Lung microvascular endothelial cell (primary cell): Measurements from ENCODE around the gene CYSTM1. TPM values are rescaled to one million over a fixed set of nuclear protein-coding genes. Genes with fewer than 3 reads are reported as not detected.
"Not testable (repeated sequence)": the region's sequence is repeated elsewhere in the genome, so short reads cannot be mapped to it uniquely, and the experiment has no call there.

ENCODE experiments used
- DNase-seq, 2 donors: peaks; one replicate each; pipeline versions ENCODE4 v3.0.0 to v3.0.0-alpha.2; 2010; ENCODE audit warnings: low read depth in 2 of 2
- total RNA-seq: library from RNA; depleted of rRNA; stranded (reverse); fragments of >200 nt; gene quantifications from 2 replicates; pipeline ENCODE4 v1.2.1, GENCODE V29; 2014

Gene CYSTM1
- total RNA-seq, 1 donor from 2014 or later = 9.5 TPM

- no peak for DNase-seq
These were observed 26.5 kb upstream of the CYSTM1 start for GRCh38 chr5:140148508-140148907.

- no peak for DNase-seq
These were observed 24.8 kb upstream of the CYSTM1 start for GRCh38 chr5:140150201-140150600.

- DNase-seq = no peak
These were observed 23.6 kb upstream of the CYSTM1 start for GRCh38 chr5:140151144-140152021.

- no peak for DNase-seq
These were observed 22.7 kb upstream of the CYSTM1 start for GRCh38 chr5:140152022-140152999.

GRCh38 chr5:140153255-140153654 is 21.7 kb upstream of the CYSTM1 start:
- DNase-seq = no peak

- DNase-seq = no peak
These were observed 21.1 kb upstream of the CYSTM1 start for GRCh38 chr5:140153905-140154304.

GRCh38 chr5:140154710-140155381 is 20.1 kb upstream of the CYSTM1 start:
- DNase-seq = not testable (repeated sequence)

- peak; percentile 75 to 83 for DNase-seq
These were observed 17.8 kb upstream of the CYSTM1 start for GRCh38 chr5:140157032-140157781.

GRCh38 chr5:140159014-140159927 is 15.7 kb upstream of the CYSTM1 start:
- no peak for DNase-seq

- no peak for DNase-seq
These were observed 12.7 kb upstream of the CYSTM1 start for GRCh38 chr5:140162275-140162674.

- DNase-seq = no peak
These were observed 12.2 kb upstream of the CYSTM1 start for GRCh38 chr5:140162781-140163180.

GRCh38 chr5:140165101-140165922 is 9.7 kb upstream of the CYSTM1 start:
- peak; percentile 38 to 90 for DNase-seq

GRCh38 chr5:140165923-140166270 is 9.1 kb upstream of the CYSTM1 start:
- DNase-seq = no peak

- no peak for DNase-seq
These were observed 8.1 kb upstream of the CYSTM1 start for GRCh38 chr5:140166911-140167310.

- DNase-seq = no peak
These were observed 6.6 kb upstream of the CYSTM1 start for GRCh38 chr5:140168371-140168770.

- DNase-seq = peak in 1 of 2 donors; percentile 30
These were observed 5.6 kb upstream of the CYSTM1 start for GRCh38 chr5:140169410-140169809.

GRCh38 chr5:140172483-140172882 is 2.5 kb upstream of the CYSTM1 start:
- DNase-seq = no peak

GRCh38 chr5:140174014-140174413 is 974 bp upstream of the CYSTM1 start:
- DNase-seq = no peak
